ENCODE data around the gene AGR2.
A peak's percentile ranks its signal among the peaks of the same experiment; 100 is the strongest.

The AGR2 gene

GRCh38 chr7:16816824-16817223 lies 12.0 kb upstream of the AGR2 start:
- in situ Hi-C loops (cut with MboI; ENCODE audit: low pct_unique_long_range_greater_than_20kb, low sequenced_read_pairs): no loop called here
- peak; percentile 63 for DNase-seq

GRCh38 chr7:16815001-16815400 lies 10.2 kb upstream of the AGR2 start:
- DNase-seq: no peak
- in situ Hi-C loops (cut with MboI; ENCODE audit: low pct_unique_long_range_greater_than_20kb, low sequenced_read_pairs): no loop called here

GRCh38 chr7:16813232-16813616 lies 8.4 kb upstream of the AGR2 start:
- no peak for DNase-seq
- in situ Hi-C loops (cut with MboI; ENCODE audit: low pct_unique_long_range_greater_than_20kb, low sequenced_read_pairs): no loop called here

- in situ Hi-C loops (cut with MboI; ENCODE audit: low pct_unique_long_range_greater_than_20kb, low sequenced_read_pairs): no loop called here
- DNase-seq: no peak
Measured at GRCh38 chr7:16812542-16813231, 7.9 kb upstream of the AGR2 start.

- in situ Hi-C loops (cut with MboI; ENCODE audit: low pct_unique_long_range_greater_than_20kb, low sequenced_read_pairs): no loop called here
- DNase-seq: no peak
Measured at GRCh38 chr7:16811551-16811950, 6.8 kb upstream of the AGR2 start.

GRCh38 chr7:16810573-16810972 lies 5.8 kb upstream of the AGR2 start:
- in situ Hi-C loops (cut with MboI; ENCODE audit: low pct_unique_long_range_greater_than_20kb, low sequenced_read_pairs): no loop called here
- no peak for DNase-seq

- in situ Hi-C loops (cut with MboI; ENCODE audit: low pct_unique_long_range_greater_than_20kb, low sequenced_read_pairs): no loop called here
- no peak for DNase-seq
Measured at GRCh38 chr7:16810112-16810511, 5.3 kb upstream of the AGR2 start.

- no peak for DNase-seq
Measured at GRCh38 chr7:16805441-16805840, 642 bp upstream of the AGR2 start.

GRCh38 chr7:16803881-16804673 lies 722 bp downstream of the AGR2 start:
- DNase-seq: no peak
- in situ Hi-C loops (cut with MboI; ENCODE audit: low pct_unique_long_range_greater_than_20kb, low sequenced_read_pairs): no loop called here

More at GRCh38 chr7:16805441-16805840, 642 bp upstream of the AGR2 start:
- in situ Hi-C loops (cut with MboI; ENCODE audit: low pct_unique_long_range_greater_than_20kb, low sequenced_read_pairs): no loop called here

GRCh38 chr7:16803125-16803524 lies 1.7 kb downstream of the AGR2 start:
- DNase-seq: no peak
- in situ Hi-C loops (cut with MboI; ENCODE audit: low pct_unique_long_range_greater_than_20kb, low sequenced_read_pairs): no loop called here

- no peak for DNase-seq
- in situ Hi-C loops (cut with MboI; ENCODE audit: low pct_unique_long_range_greater_than_20kb, low sequenced_read_pairs): no loop called here
Measured at GRCh38 chr7:16801579-16801978, 3.2 kb downstream of the AGR2 start.

- in situ Hi-C loops (cut with MboI; ENCODE audit: low pct_unique_long_range_greater_than_20kb, low sequenced_read_pairs): no loop called here
- peak; percentile 47 for DNase-seq
Measured at GRCh38 chr7:16801111-16801542, 3.7 kb downstream of the AGR2 start.

GRCh38 chr7:16795624-16796023 lies 9.2 kb downstream of the AGR2 start:
- no peak for DNase-seq
- in situ Hi-C loops (cut with MboI; ENCODE audit: low pct_unique_long_range_greater_than_20kb, low sequenced_read_pairs): no loop called here

GRCh38 chr7:16794986-16795385 lies 9.8 kb downstream of the AGR2 start:
- in situ Hi-C loops (cut with MboI; ENCODE audit: low pct_unique_long_range_greater_than_20kb, low sequenced_read_pairs): no loop called here
- no peak for DNase-seq

- DNase-seq: no peak
- in situ Hi-C loops (cut with MboI; ENCODE audit: low pct_unique_long_range_greater_than_20kb, low sequenced_read_pairs): no loop called here
Measured at GRCh38 chr7:16791905-16792698, 12.7 kb downstream of the AGR2 start.

- no peak for DNase-seq
- in situ Hi-C loops (cut with MboI; ENCODE audit: low pct_unique_long_range_greater_than_20kb, low sequenced_read_pairs): no loop called here
Measured at GRCh38 chr7:16791071-16791470, 13.7 kb downstream of the AGR2 start.

- no peak for DNase-seq
- in situ Hi-C loops (cut with MboI; ENCODE audit: low pct_unique_long_range_greater_than_20kb, low sequenced_read_pairs): no loop called here
Measured at GRCh38 chr7:16787127-16787526, 17.7 kb downstream of the AGR2 start.

- DNase-seq: no peak
- in situ Hi-C loops (cut with MboI; ENCODE audit: low pct_unique_long_range_greater_than_20kb, low sequenced_read_pairs): no loop called here
Measured at GRCh38 chr7:16786257-16786656, 18.5 kb downstream of the AGR2 start.

GRCh38 chr7:16785846-16786245 lies 19.0 kb downstream of the AGR2 start:
- in situ Hi-C loops (cut with MboI; ENCODE audit: low pct_unique_long_range_greater_than_20kb, low sequenced_read_pairs): no loop called here
- DNase-seq: no peak

- no peak for DNase-seq
- in situ Hi-C loops (cut with MboI; ENCODE audit: low pct_unique_long_range_greater_than_20kb, low sequenced_read_pairs): no loop called here
Measured at GRCh38 chr7:16785321-16785720, 19.5 kb downstream of the AGR2 start.

All from KBM-7 (cell line).